NT2/D1 (cell line): Measurements from ENCODE around the gene CD300E.
"Not testable (repeated sequence)": the region's sequence is repeated elsewhere in the genome, so short reads cannot be mapped to it uniquely, and the experiment has no call there.

ENCODE experiments used
- DNase-seq: peaks from one replicate; pipeline ENCODE4 v3.0.0-alpha.2; 2011; ENCODE audit warnings: low read depth, low spot score
- H3K27me3 ChIP-seq: 2 replicates; pipeline ENCODE4 v1.6.0; 2011; ENCODE audit warnings: mild to moderate bottlenecking; ENCODE audit not compliant: insufficient read length, insufficient read depth
- H3K36me3 ChIP-seq: 2 replicates; pipeline ENCODE4 v1.6.1; 2011; ENCODE audit warnings: mild to moderate bottlenecking, low read length, mixed read lengths; ENCODE audit not compliant: insufficient read depth, insufficient read length
- H3K4me1 ChIP-seq: 2 replicates; pipeline ENCODE4 v1.5.1; 2011; ENCODE audit not compliant: insufficient read depth, insufficient read length
- H3K4me3 ChIP-seq: 2 replicates; pipeline ENCODE4 v1.5.1; 2011; ENCODE audit warnings: low read depth; ENCODE audit not compliant: insufficient read length
- H3K9ac ChIP-seq: 2 replicates; pipeline ENCODE4 v1.6.0; 2011; ENCODE audit warnings: low read depth; ENCODE audit not compliant: insufficient read length
- H3K9me3 ChIP-seq: 2 replicates; pipeline ENCODE4 v1.5.1; 2011; ENCODE audit warnings: mild to moderate bottlenecking, low read length; ENCODE audit not compliant: insufficient read depth
- SUZ12 ChIP-seq: IDR thresholded peaks from 2 replicates; pipeline ENCODE4 v1.6.1; 2011; ENCODE audit not compliant: insufficient read length, insufficient read depth; ENCODE audit errors: extremely low read depth
- YY1 ChIP-seq: IDR thresholded peaks from 2 replicates; pipeline ENCODE4 v1.6.1; 2011; ENCODE audit not compliant: insufficient read length, insufficient read depth
- ZNF274 ChIP-seq: IDR thresholded peaks from 2 replicates; pipeline ENCODE4 v1.6.1; 2011; ENCODE audit warnings: mild to moderate bottlenecking, low read depth, low read length

CD300E gene

GRCh38 chr17:74642995-74643394 lies 19.5 kb upstream of the CD300E start:
- no peaks in the 10 kb centered on the region for H3K4me1 ChIP-seq
- DNase-seq = no peak
- no peaks in the 10 kb centered on the region for H3K9me3 ChIP-seq
- no peaks in the 10 kb centered on the region for H3K36me3 ChIP-seq
- no peak for TF ChIP-seq SUZ12
- TF ChIP-seq ZNF274 = no peak
- no peak for TF ChIP-seq YY1
- H3K4me3 ChIP-seq = no peak overlapping the region
- H3K9ac ChIP-seq = no peak overlapping the region
- peaks cover 11% of the 10 kb centered on the region for H3K27me3 ChIP-seq

DNA sequence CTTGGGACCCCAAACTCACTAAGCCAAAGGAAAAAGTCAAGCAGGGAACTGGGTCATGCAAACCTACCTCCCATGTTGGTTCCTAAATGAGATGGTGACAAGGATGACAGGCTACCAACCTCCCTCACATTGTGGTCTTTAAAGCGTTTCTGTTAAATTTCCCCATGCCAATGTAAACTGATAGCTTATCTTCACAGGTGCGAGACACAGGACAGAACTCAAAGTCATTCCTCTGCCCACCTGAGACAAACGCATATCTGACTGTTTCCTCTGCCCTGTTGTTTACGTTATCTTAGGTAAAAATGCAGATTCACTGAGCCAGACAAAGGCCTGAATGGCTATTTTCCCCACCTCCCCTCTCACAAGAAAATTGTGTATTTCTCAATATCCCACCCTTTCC lies 19.0 kb upstream of the CD300E start:
- Histone ChIP-seq H3K9ac (no peak overlapping the region), H3K4me1 (no peaks in the 10 kb centered on the region), H3K4me3 (no peak overlapping the region), H3K9me3 (no peaks in the 10 kb centered on the region), H3K27me3 (peaks cover 11% of the 10 kb centered on the region), H3K36me3 (no peaks in the 10 kb centered on the region)
- no peak for DNase-seq
- TF ChIP-seq ZNF274 = no peak
- TF ChIP-seq YY1 = no peak
- TF ChIP-seq SUZ12 = no peak

DNA sequence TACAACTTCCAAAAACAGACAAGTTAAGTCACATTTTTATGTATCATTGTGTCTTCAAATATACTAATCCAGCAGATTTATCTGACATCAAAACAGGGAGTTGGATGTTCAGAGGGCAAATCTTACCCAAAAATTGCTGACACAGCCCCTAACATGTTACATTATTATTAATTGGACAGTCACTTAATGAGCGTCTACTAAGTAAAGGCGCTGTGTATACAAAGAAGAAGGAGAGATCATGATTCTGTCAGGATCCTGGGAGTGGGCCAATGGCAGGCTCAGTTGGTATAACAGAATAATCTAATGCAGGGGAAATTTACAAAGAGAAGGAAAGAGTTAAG lies 18.4 kb upstream of the CD300E start:
- Histone ChIP-seq H3K36me3 (no peaks in the 10 kb centered on the region), H3K27me3 (peaks cover 11% of the 10 kb centered on the region), H3K9me3 (no peaks in the 10 kb centered on the region), H3K4me3 (no peak overlapping the region), H3K9ac (no peak overlapping the region), H3K4me1 (no peaks in the 10 kb centered on the region)
- no peak for DNase-seq
- TF ChIP-seq ZNF274 (no peak), YY1 (no peak), SUZ12 (no peak)

- no peak for DNase-seq
- no peaks in the 10 kb centered on the region for H3K36me3 ChIP-seq
- H3K9me3 ChIP-seq = no peaks in the 10 kb centered on the region
- no peaks in the 10 kb centered on the region for H3K4me1 ChIP-seq
- H3K9ac ChIP-seq = no peak overlapping the region
- H3K4me3 ChIP-seq = no peak overlapping the region
- TF ChIP-seq YY1 (no peak), SUZ12 (no peak), ZNF274 (no peak)
- H3K27me3 ChIP-seq = peaks cover 11% of the 10 kb centered on the region
These were observed 17.9 kb upstream of the CD300E start for GRCh38 chr17:74641224-74641957.

DNA sequence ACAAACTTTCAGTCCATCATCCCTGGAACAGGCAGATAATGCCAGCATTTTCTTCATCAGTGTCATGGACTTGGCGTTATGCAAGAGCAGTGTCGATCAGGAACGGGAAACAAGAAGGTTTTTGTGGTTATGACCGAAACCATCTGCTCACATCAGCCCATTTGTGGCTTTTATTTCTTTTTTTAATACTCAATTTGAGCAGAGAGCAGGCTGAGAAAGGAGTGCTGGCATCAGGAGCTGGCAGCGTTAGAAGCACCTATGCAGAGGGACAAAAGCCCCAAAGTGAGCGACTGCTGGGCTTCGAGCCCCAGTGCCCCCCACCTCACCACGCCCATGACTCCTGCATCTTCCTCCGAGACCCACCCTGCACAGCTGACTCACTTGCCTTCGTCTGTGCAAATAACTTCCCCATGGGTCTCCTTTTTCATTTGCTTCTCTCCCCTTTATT lies 16.2 kb upstream of the CD300E start:
- H3K4me3 ChIP-seq = no peak overlapping the region
- no peak overlapping the region for H3K9ac ChIP-seq
- no peak for DNase-seq
- H3K27me3 ChIP-seq = peaks cover 10% of the 10 kb centered on the region
- no peaks in the 10 kb centered on the region for H3K36me3 ChIP-seq
- H3K9me3 ChIP-seq = no peaks in the 10 kb centered on the region
- TF ChIP-seq YY1 (no peak), ZNF274 (no peak), SUZ12 (no peak)
- H3K4me1 ChIP-seq = no peaks in the 10 kb centered on the region

GRCh38 chr17:74637926-74638325 lies 14.4 kb upstream of the CD300E start:
- DNase-seq = no peak
- H3K4me1 ChIP-seq = peaks cover 4% of the 10 kb centered on the region
- H3K27me3 ChIP-seq = peaks cover 7% of the 10 kb centered on the region
- H3K4me3 ChIP-seq = no peak overlapping the region
- TF ChIP-seq ZNF274 (no peak), SUZ12 (no peak), YY1 (no peak)
- H3K36me3 ChIP-seq = no peaks in the 10 kb centered on the region
- H3K9me3 ChIP-seq = no peaks in the 10 kb centered on the region
- H3K9ac ChIP-seq = no peak overlapping the region

DNA sequence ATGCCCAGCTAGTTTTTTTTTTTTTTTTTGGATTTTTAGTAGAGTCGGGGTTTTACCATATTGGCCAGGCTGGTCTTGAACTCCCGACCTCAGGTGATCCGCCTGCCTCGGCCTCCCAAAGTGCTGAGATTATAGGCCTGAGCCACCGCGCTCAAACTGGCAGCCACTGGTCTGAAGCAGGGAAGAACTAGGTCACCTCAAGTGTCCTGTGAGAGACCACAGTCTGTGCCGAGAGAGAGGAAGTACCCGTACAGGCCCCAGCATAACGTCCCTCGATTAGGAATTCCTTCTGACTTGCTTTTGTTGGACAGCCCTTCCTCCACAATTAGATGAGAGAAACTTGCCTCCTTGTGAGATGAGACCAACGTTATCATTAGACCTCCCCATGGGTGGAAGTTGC lies 13.7 kb upstream of the CD300E start:
- Histone ChIP-seq H3K4me1 (peaks cover 5% of the 10 kb centered on the region), H3K4me3 (no peak overlapping the region), H3K36me3 (no peaks in the 10 kb centered on the region), H3K9me3 (no peaks in the 10 kb centered on the region), H3K27me3 (peaks cover 7% of the 10 kb centered on the region), H3K9ac (no peak overlapping the region)
- TF ChIP-seq YY1 = no peak
- no peak for TF ChIP-seq SUZ12
- no peak for TF ChIP-seq ZNF274
- DNase-seq = no peak

GRCh38 chr17:74636541-74637085 lies 13.1 kb upstream of the CD300E start:
- not testable (repeated sequence) for H3K9me3 ChIP-seq, H3K9ac ChIP-seq, H3K36me3 ChIP-seq, H3K4me1 ChIP-seq, H3K27me3 ChIP-seq, H3K4me3 ChIP-seq, DNase-seq
